CMK (cell line): ENCODE results near the gene DQX1.
"Not testable (repeated sequence)": the region's sequence is repeated elsewhere in the genome, so short reads cannot be mapped to it uniquely, and the experiment has no call there.

Experiments used
- DNase-seq: peaks from one replicate; pipeline ENCODE4 v3.0.0-alpha.2; 2010; ENCODE audit warnings: low read depth

DQX1 gene

GRCh38 chr2:74496997-74497776 is 28.8 kb downstream of the DQX1 start:
- no peak for DNase-seq

- DNase-seq, result no peak
Observed at GRCh38 chr2:74495440-74495839, 30.6 kb downstream of the DQX1 start.

DNA sequence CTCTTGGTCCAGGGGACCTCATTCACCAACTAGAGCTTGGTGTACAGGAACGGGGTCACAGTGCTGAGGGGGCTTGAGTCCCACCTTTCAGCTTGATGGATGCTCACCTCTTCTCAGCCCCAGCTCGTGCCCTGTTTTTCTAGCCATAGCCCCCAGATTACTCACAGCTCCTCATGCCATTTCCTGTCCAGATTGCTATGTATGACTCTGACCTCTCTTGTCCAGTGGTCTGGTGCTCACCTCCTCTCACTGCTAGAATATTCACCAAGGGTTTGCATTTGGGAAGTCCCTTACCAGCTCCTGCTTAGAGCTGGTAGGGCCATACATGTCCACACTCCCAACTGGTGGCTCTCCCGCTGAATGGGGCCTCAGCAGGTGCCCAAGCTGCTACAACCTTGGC is 32.5 kb downstream of the DQX1 start:
- DNase-seq, result no peak

DNA sequence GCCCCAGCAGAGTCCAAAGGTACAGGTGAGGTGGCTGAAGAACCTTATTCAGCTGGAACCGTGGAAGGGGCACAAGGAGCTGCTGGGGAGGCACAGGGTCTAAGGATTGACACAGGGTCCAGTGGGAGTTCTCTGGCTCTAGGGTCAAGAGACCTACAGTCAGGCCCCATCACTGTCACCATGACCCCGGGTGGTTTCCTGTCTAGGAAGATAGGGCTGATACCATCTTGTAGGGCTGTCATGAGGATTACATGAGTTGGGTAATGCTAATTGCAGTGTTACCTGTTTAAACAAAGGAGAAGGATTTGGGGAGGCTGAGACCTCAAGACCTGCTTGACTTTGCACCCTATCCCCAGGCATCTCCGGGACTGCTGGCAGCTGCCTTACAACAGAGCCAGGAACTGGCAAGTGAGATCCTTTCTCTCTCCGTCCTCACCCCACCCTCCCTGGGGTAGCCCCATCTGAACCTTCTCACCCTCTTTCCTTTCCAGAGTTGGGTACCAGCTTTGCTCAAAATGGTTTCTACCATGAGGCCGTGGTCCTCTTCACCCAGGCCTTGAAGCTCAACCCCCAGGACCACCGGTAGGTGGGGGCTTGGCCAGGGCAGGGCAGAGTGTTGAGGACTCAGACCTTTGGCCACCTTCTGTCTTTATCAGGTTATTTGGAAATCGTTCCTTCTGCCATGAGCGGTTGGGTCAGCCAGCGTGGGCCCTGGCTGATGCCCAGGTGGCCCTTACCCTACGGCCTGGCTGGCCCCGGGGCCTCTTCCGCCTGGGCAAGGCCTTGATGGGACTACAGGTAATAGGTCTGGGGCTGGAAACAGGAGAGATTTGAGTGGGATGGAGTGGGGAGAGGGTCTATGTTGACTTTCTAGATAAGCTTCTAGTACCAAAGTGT is 34.1 kb downstream of the DQX1 start:
- DNase-seq, result no peak

DNA sequence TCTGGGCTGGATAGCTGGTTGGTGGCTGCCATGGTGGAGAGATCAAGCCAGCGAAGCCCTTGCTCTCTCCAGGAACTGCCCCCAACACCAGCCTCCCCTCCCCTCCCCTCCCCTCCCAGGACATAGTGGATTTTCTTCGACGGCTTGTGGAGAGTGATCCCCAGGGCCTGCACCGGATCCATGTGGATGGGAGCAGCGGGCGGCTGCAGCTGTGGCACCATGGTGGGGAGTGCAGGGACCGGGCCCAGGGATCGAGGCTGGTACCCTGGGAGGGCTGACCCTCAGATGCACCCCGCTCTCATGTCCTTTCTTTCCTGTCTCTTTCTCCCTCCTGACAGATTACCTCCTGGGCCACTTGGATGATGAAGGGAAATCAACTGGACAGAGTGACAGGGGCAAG is 36.1 kb downstream of the DQX1 start:
- no peak for DNase-seq

GRCh38 chr2:74488643-74489481 is 37.2 kb downstream of the DQX1 start:
- DNase-seq, result no peak

DNA sequence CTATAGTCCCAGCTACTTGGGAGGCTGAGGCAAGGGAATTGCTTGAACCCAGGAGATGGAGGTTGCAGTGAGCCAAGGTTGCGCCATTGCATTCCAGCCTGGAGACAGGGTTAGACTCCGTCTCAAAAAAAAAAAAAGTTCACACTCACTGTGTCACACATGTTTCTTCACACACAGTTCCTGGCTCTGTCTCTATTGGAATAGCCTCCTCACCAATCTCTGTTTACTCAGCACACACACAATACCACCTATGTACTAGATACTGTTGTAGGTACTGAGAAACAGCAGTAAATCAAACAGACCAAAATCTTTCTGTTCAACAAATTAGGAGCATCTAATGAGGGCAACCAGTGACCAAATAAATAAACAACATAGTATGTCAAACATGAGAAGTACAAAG is 39.9 kb downstream of the DQX1 start:
- no peak for DNase-seq

DNA sequence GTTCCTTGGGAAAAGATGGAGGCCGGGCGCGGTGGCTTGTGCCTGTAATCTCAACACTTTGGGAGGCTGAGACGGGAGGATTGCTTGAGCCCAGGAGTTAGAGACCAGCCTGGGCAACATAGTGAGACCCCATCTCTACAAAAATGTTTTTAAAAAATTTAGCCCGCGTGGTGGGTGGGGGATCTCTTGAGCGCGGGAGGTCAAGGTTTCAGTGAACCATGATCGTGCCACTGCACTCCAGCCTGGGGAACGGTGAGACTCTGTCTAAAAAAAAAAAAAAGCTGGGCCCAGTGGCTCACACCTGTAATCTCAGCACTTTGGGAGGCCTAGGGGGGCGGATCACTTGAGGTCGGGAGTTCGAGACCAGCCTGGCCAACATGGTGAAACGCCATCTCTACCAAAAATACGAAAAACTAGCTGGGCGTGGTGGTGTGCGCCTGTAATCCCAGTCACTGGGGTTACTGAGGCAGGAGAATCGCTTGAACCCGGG is 42.3 kb downstream of the DQX1 start:
- not testable (repeated sequence) for DNase-seq

GRCh38 chr2:74482801-74483674 is 43.0 kb downstream of the DQX1 start, which contains the start of the genes CCDC142 and TTC31:
Gene CCDC142, minus strand, starts transcription at chr2:74482998. Its CDS starts 161 bp downstream, at chr2:74482837.
Gene TTC31, plus strand, starts transcription at chr2:74483081. Its CDS starts 15 bp downstream, at chr2:74483096.
- DNase-seq, result peak; percentile 79

- no peak for DNase-seq
Observed at GRCh38 chr2:74481961-74482800, 43.9 kb downstream of the DQX1 start.

GRCh38 chr2:74481431-74481830 is 44.6 kb downstream of the DQX1 start:
- DNase-seq, result no peak

GRCh38 chr2:74474899-74475298 is 51.1 kb downstream of the DQX1 start:
- no peak for DNase-seq

DNA sequence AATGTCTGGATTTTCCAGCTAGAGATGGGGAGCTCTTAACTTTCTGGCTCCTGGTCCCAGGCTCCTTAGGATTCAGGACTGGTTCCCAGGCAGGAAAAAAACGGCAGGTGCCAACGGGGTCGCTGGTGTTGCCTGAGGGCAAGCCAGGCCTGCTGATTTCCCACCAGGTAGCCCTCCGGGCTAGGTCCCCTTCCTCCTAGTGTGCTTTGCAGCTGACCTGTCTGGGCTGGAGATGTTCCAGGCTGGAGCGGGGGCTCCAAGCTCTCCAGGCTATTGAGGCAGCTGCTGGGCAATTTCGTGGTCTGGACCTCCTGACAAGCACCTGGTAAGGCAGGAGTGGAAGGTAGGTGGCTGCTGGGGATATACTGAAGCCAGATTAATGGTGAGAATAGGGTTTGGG is 51.5 kb downstream of the DQX1 start:
- DNase-seq, result no peak

DNA sequence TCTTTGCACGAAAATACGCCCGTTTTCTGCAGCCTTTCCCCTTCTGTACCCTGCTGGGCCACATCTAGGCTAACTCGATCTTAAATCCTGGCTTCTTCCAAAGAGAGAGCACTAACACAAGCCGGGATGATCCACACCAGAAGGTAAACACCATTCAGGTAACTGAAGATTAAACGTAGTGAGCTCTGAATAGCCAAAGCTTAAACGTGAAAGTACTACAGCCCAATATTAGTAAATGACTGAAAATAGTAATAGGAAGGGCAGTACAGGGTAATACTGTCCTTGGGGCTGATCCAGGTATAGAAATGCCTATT is 53.1 kb downstream of the DQX1 start:
- DNase-seq, result no peak

DNA sequence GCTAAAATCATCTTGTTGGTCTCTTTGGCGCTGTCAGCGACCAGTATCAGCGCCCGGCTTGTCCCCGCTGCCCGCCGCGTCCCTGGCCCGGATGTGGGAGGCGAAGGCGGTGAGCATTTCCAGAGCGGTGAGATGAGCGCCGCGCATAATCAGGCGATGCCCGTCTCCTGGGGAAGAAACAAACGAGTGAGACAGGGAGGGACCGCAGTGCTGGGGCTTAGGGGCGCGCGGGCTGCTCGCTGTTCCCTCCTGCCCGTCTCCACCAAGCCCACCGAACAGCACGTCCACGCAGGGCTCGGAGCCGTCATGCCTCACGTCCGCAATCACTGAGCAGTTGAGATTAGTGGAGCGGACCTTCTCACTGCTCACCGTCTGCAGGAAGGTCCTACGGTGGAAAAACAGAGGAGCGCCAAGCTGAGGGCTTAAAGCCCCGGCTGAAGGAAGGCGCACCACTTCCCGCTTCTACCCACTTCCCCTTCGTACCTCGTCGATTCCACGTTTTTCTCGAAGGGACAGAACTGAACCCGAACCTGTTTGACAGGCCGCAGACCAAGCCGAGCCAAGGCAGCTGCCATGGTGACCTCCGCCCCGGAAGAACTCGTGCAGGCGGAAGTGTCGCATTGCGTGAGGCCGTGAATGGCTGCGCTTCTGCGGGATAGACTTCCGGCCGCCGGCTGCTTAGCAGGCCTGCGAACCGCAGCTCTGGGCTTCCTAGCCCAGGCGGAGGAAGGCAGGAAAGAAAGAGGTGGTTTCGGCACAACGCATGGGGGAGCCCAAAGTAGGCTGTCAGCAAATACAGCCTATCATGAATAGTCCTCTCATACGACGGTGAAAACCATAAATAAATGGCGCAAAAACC is 53.7 kb downstream of the DQX1 start, which contains the start of gene MRPL53:
Gene MRPL53 (minus strand): TSS at position 595 of the 859 bp plus-strand sequence. CDS start 20 bp downstream, at position 575.
- peak; percentile 95 for DNase-seq

- no peak for DNase-seq
Observed at GRCh38 chr2:74471332-74472065, 54.5 kb downstream of the DQX1 start.

DNA sequence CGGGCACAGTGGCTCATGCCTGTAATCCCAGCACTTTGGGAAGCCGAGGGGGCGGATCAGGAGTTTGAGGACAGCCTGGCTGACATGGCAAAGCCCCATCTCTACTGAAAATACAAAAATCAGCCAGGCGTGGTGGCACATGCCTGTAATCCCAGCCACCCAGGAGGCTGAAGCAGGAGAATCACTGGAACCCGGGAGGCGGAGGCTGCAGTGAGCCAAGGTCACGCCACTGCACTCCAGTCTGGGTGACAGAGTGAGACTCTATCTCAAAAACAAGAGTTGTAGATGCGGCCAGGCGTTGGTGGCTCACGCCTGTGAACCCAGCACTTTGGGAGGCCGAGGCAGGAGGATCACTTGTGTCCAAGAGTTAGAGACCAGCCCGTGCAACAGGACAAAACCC is 55.3 kb downstream of the DQX1 start:
- not testable (repeated sequence) for DNase-seq
